Spleen (tissue), 11 donors: ENCODE results near the gene TRMT1. TPM values are rescaled to one million over a fixed set of nuclear protein-coding genes. Genes with fewer than 3 reads are reported as not detected.

Source experiments
- DNase-seq: peaks from one replicate; pipeline ENCODE4 v3.0.0-alpha.2; 2020
- H3K27ac ChIP-seq, 8 donors: fragments of 200-600 bp; sonication (generic) in 7 of 8; 1 replicate in 4 of 8; 2 replicates in 4 of 8; pipeline versions ENCODE4 v1.5.0 to v1.8.0; 2016 to 2021; ENCODE audit warnings: inconsistent platforms in 4 of 8, mild to moderate bottlenecking in 4 of 8, moderate library complexity in 1 of 8
- H3K27me3 ChIP-seq, 7 donors: fragments of 200-600 bp; sonication (generic) in 6 of 7; replicated peaks in 1 of 7; 1 replicate in 4 of 7; 2 replicates in 3 of 7; pipeline versions ENCODE4 v1.5.0 to v1.8.0; 2016 to 2021; ENCODE audit warnings: inconsistent platforms in 3 of 7, mild to moderate bottlenecking in 1 of 7
- H3K36me3 ChIP-seq, 6 donors: fragments of 200-600 bp; sonication (generic) in 5 of 6; 1 replicate in 4 of 6; 2 replicates in 2 of 6; pipeline versions ENCODE4 v1.5.0 to v1.8.0; 2016 to 2021; ENCODE audit warnings: inconsistent platforms in 2 of 6
- H3K4me1 ChIP-seq, 6 donors: fragments of 200-600 bp; sonication (generic) in 5 of 6; 1 replicate in 3 of 6; 2 replicates in 3 of 6; pipeline versions ENCODE4 v1.5.0 to v1.8.0; 2016 to 2021; ENCODE audit warnings: inconsistent platforms in 3 of 6
- H3K4me3 ChIP-seq, 8 donors: fragments of 200-600 bp; sonication (generic) in 7 of 8; 1 replicate in 4 of 8; 2 replicates in 4 of 8; pipeline versions ENCODE4 v1.5.0 to v1.8.0; 2016 to 2021; ENCODE audit warnings: inconsistent platforms in 4 of 8, mild to moderate bottlenecking in 4 of 8, moderate library complexity in 2 of 8
- H3K9me3 ChIP-seq, 8 donors: fragments of 200-600 bp; sonication (generic) in 7 of 8; 1 replicate in 4 of 8; 2 replicates in 4 of 8; pipeline versions ENCODE4 v1.5.0 to v1.8.0; 2016 to 2021; ENCODE audit warnings: inconsistent platforms in 4 of 8
- POLR2A ChIP-seq, 3 donors: fragments of 450-650 bp; IDR thresholded peaks; one replicate each; pipeline ENCODE4 v1.5.1; 2017; ENCODE audit warnings: antibody characterized with exemption in 3 of 3, mild to moderate bottlenecking in 1 of 3
- POLR2AphosphoS5 ChIP-seq, 3 donors: sonication (generic); formaldehyde crosslinking; IDR thresholded peaks; one replicate each; pipeline ENCODE4 v1.5.1; 2017; ENCODE audit warnings: antibody characterized with exemption in 3 of 3
- WGBS, 5 donors: extraction: QIAGEN DNeasy Blood & Tissue Kit in 3 of 5; methylation state at CpG; one replicate each; pipeline versions ENCODE4 v1.1.5 to v1.1.7; 2013 to 2018; 5-methylcytosine and 5-hydroxymethylcytosine counted together
- intact Hi-C: fragments of 100-400 bp; cut with DNase I; formaldehyde crosslinking; loops from one replicate; pipeline ENCODE4 v1.15.0; 2023; ENCODE audit warnings: low total_unique reads
- polyA plus RNA-seq, 3 donors: library from polyadenylated mRNA; stranded (reverse); fragments of 200-250 nt; gene quantifications; one replicate each; pipeline ENCODE4 v1.2.1, GENCODE V29; 2013
- total RNA-seq, 7 donors: library from RNA; depleted of rRNA in 3 of 7; stranded (reverse); fragments of >200 nt in 3 of 7; fragmentation: NEBNext Ultra II Directional in 4 of 7; extraction: Animal tissue kit (Norgen Biotek cat#: 25700) in 4 of 7; gene quantifications; one replicate each; pipeline versions ENCODE4 v1.1.0 to v1.2.1, GENCODE V29; 2016 to 2021
- TF ChIP-seq, protein P1 (sequence below), 11 experiments: fragments of 200-600 bp in 7 of 11; fragments of 450-650 bp in 4 of 11; sonication (generic) in 4 of 11; IDR thresholded peaks in 8 of 11; conservative IDR thresholded peaks in 3 of 11; 1 replicate in 7 of 11; 2 replicates in 4 of 11; pipeline versions ENCODE4 v1.4.0 to v1.8.0; 2016 to 2021; ENCODE audit warnings: antibody characterized with exemption in 11 of 11, inconsistent platforms in 4 of 11, mild to moderate bottlenecking in 1 of 11
- donor health status: healthy with polysubstance abuse.
- donor health status: DM: no; HTN: no; CAD: no; lungs with moderate emphysema.
- donor health status: DM: no; HTN: no; CAD: no.
- donor health status: Bipolar disorder and iron deficiency.
- donor health status: healthy.
- donor health status: DM: no; HTN: no; CAD: no.
- donor health status: DM: yes; HTN: yes; CAD: no.

The TRMT1 gene
- total and polyA plus RNA-seq, 10 donors, result 27.7 to 109 (median 47.3) TPM

DNA sequence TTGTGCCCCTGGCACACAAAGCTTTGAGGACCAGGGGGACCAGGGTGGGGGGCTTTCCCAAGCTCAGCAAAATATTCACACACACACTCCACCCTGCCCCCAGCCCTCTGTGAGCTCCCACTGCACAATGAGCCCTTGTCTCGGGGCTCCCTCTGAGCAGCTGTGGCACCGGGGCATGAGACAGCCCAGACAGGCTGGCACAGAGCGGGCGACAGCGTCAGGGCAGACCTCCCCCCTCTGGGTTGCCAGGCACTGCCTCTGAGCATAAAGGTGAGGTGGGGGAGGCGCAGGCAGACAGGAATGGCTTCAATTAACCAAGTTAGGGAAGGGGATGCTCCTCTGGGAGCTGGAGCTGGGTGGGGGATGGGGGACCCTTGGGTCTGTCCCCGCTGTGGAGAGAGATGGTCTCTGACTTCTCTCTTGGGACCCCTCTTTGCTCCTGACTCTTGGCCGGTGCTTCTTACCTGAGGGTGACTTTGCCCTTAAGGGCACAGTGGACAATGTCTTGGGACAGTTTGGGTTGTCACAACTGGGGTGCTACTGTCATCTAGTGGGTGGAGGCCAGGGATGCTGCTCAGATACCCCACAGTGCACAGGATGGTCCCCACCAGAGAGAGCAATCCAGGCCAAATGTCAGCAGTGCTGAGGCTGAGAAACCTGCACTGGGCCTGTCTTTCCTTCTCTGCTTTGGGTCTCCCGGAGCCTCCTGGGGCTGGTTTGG, 44.2 kb downstream of the TRMT1 start:
- Histone ChIP-seq H3K4me3 (no peak overlapping the region), H3K36me3 (peaks cover 0 to 28% (median 0%) of the 10 kb centered on the region in 6 donors), H3K27me3 (no peaks in the 10 kb centered on the region), H3K27ac (no peak overlapping the region), H3K9me3 (no peaks in the 10 kb centered on the region), H3K4me1 (peaks cover 0 to 6% (median 0%) of the 10 kb centered on the region in 6 donors)
- intact Hi-C loops, result no loop called here
- DNase-seq, result no peak
- WGBS, 5 donors, result 84 to 88% (median 85%) methylated on average over 8 to 9 of the region's 9 CpGs
- no peak for TF ChIP-seq POLR2AphosphoS5 (IDR thresholded peaks at IDR 0.05)
- no peak for TF ChIP-seq POLR2A (IDR thresholded peaks at IDR 0.05)
- TF ChIP-seq, protein P1, sequence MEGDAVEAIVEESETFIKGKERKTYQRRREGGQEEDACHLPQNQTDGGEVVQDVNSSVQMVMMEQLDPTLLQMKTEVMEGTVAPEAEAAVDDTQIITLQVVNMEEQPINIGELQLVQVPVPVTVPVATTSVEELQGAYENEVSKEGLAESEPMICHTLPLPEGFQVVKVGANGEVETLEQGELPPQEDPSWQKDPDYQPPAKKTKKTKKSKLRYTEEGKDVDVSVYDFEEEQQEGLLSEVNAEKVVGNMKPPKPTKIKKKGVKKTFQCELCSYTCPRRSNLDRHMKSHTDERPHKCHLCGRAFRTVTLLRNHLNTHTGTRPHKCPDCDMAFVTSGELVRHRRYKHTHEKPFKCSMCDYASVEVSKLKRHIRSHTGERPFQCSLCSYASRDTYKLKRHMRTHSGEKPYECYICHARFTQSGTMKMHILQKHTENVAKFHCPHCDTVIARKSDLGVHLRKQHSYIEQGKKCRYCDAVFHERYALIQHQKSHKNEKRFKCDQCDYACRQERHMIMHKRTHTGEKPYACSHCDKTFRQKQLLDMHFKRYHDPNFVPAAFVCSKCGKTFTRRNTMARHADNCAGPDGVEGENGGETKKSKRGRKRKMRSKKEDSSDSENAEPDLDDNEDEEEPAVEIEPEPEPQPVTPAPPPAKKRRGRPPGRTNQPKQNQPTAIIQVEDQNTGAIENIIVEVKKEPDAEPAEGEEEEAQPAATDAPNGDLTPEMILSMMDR (IDR thresholded peaks at IDR 0.05 in 8 of 11, conservative IDR thresholded peaks at IDR 0.05 in 3 of 11), result no peak

DNA sequence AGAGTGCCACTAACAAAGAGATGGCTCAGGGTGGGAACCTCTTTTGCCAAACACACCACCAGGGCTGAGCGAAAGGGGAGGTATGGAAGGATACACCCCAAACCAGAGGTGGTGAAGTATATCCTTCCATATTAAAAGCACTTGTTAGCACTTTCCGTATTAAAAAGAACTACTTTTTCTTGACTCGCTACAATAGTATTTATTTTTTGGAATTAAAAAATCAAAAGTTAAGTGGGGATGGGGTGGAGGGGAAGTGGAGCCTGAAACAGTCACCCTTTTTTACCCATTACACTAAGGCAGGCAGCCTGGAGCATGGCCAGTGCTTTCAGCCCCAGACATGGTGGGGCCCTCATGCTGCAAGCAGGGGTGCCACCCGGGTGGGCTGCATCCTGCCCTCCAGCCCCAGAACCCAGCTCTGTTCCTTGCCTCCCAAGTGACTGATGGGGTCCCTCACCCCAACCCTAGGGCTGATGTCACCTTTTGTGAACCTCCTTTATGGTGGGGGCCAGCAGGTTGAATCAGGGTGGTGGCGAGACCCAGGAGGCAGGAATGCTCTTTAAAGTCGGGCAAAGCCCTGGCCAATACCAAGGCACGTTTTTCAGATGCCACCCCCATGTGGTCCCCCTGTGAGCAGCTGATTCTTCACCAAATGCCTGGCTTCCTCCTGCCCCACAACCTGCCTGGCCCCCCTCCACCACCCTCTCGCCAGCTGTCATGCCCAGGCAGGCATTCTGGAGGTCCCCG, 44.9 kb downstream of the TRMT1 start:
- TF ChIP-seq, protein P1 (IDR thresholded peaks at IDR 0.05 in 8 of 11, conservative IDR thresholded peaks at IDR 0.05 in 3 of 11), result no peak
- TF ChIP-seq POLR2A (IDR thresholded peaks at IDR 0.05) (no peak), POLR2AphosphoS5 (IDR thresholded peaks at IDR 0.05) (no peak)
- Histone ChIP-seq H3K4me3 (no peak overlapping the region), H3K4me1 (peaks cover 0 to 6% (median 0%) of the 10 kb centered on the region in 6 donors), H3K27me3 (no peaks in the 10 kb centered on the region), H3K27ac (no peak overlapping the region), H3K9me3 (no peaks in the 10 kb centered on the region), H3K36me3 (peaks cover 0 to 23% (median 0%) of the 10 kb centered on the region in 6 donors)
- intact Hi-C loops, result no loop called here
- 61 to 70% (median 64%) methylated on average over 8 to 9 of the region's 9 CpGs for WGBS, 5 donors
- DNase-seq, result no peak

DNA sequence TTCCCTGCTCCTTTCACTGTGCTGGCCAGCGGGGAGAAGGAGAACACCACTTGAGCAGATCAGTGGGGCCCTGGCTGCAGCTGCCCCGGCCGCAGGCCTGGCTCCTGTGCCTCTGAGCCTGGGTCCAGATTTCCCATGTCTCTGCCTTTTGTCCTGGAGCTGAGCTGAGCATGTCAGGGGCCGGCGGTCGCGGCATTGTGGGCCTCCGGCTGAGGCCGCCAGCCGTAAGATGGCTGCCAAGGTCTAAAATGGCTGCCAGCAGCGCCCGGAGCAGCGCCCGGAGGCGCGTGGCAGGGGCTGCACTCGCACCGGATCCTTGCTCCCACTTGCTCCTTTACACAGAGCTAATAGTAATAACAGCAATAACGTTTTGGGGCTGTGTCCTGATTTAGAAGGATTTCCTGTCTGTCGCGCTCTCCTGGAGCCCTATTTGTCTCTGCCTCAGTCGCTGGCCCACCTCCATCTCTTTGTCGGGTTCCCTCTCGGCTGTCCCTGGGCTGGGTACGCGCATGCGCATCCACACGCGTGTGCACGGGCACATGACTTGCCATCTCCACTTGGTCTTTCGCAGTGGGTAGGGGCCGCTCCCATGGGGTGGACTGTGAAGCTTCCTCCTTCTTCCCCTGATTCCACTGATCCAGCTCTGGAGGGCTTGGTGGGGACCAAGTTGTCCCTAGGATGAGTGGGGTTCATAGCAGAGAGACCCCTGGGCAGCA, 46.0 kb downstream of the TRMT1 start:
- intact Hi-C loops, result no loop called here
- DNase-seq, result no peak
- H3K27ac ChIP-seq, result no peak overlapping the region
- H3K36me3 ChIP-seq, result peaks cover 0 to 15% (median 0%) of the 10 kb centered on the region in 6 donors
- H3K4me1 ChIP-seq, result peaks cover 0 to 6% (median 0%) of the 10 kb centered on the region in 6 donors
- no peak overlapping the region for H3K4me3 ChIP-seq
- no peak for TF ChIP-seq POLR2A (IDR thresholded peaks at IDR 0.05)
- TF ChIP-seq, protein P1 (IDR thresholded peaks at IDR 0.05 in 8 of 11, conservative IDR thresholded peaks at IDR 0.05 in 3 of 11), result no peak
- TF ChIP-seq POLR2AphosphoS5 (IDR thresholded peaks at IDR 0.05), result no peak
- 86 to 92% (median 90%) methylated on average over 30 to 32 of the region's 32 CpGs for WGBS, 5 donors
- no peaks in the 10 kb centered on the region for H3K9me3 ChIP-seq
- H3K27me3 ChIP-seq, result no peaks in the 10 kb centered on the region
